ENCODE measurements around the gene PALLD.
"Not testable (repeated sequence)": the region's sequence is repeated elsewhere in the genome, so short reads cannot be mapped to it uniquely, and the experiment has no call there.

Gene PALLD

DNA sequence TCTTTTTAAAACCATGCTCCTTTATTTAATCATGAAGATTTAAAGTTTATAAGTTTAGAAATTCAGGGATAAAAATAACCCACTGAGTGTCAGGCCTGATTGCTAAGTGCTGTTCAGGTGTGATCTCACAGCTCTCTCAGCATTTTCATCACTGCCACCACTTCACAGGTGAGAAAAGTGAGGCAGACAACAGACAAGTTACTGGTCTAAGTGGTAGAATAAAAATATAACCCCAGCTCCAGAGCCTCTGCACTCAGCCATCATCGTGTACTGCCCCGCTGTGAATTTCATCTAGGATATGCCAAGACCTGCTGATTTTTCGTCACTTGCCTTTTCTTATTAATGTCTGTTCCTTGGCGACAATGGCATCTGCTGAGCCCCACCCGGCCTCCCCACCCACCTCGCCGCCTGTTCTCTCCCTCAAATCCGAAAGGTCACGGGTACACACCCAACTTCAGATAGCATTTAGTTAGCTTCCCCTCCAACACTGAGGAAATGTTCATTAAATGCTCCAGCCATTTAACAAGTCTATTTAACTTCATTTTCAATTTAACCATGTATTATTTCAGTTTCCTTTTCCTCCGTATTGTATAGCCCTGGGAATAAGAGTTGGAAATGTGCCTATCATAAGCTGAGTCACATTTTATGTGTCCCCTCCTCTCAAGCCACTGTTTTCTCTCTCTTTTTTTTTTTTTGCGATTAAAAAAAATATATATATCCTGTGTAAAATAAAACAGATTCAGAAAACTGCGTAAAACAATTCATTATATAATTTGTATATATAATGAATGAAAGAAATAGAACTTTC lies 276.7 kb downstream of the PALLD start:
- no peak for DNase-seq

DNA sequence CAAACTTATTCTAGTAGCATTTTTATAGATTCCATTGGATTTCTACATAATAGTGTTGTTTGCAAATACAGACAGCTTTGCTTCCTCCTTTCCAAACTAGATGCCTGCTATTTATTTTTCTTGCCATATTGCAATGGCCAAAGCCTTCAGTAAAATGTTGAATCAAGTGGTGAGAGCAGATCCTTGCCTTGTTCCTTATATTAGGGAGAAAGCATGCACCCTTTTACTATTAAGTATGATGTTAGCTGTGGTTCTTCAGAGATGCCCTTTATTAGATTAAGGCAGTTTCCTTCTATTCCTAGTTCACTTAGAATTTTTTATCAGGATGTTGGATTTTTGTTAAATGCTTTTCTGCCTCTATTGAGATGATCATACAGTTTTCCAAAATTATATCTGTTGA lies 279.5 kb downstream of the PALLD start:
- DNase-seq, result no peak

DNA sequence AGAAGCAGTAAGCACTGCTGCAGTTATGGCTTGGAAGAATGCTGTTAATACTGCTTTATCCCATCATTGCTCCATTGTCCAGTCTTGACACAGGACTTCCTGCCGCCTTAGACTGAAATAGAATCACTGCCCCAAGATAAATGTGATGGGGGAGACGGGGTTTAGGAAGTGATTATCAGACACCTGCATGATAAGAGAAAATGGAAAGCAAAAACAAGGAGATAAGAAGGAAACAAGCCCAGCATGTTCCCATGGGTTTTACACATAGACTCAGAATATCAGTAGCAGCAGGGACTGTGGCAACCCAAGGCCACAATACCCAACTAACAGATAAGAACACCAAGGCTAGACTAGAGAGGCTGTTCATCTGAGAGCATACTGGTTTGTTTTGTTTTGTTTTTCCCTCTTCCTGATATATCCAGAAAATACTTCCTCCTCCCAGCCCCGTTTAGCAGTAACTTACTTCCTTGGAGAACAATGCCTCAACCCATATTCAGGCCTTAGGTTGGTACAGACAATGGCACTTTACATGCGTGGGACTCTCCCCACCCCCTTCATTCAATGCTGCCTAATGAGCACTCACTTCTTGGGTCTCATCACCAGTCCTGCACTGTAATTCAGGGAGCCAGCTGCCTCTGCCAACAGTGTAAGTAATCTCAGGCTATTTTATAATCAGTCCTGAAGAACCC lies 280.6 kb downstream of the PALLD start:
- DNase-seq, result no peak

DNA sequence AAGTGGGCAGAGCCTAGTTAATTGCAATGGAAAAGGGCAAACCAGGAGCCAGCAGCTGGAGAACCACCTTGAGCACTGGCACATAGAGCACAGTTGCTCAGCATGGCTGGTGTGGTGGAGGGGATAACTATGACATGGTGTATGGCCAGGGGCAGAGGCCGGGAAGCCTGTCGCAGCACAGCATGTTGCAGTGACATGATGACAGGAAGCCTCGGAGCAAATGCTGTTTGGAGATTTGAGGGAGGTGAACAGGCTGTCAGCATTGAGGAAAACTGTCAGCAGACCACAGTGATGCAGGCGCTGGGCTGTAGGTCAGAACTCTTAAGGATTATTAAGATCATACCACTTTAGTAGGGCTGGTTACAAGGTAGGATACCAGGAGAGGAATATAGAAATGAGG lies 284.5 kb downstream of the PALLD start:
- DNase-seq, result no peak

DNA sequence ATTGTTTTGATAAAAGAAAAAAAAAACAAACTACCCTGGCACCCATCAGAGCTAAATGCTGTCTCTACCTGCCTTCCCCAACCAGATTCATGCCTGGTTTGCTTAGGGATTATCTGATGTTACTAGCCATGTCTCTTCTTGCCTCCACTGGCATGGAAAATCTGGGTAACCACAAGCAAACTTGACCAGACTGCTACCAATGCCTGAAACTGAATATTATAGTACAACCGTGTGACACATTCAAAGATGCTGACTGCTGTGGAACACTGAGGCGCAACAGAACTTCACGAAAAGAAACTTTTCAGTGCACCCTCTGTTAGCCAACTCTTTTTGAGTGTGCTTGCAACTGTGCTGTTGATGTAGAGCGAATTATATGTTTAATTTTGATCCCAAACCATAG lies 285.1 kb downstream of the PALLD start:
- no peak for DNase-seq

DNA sequence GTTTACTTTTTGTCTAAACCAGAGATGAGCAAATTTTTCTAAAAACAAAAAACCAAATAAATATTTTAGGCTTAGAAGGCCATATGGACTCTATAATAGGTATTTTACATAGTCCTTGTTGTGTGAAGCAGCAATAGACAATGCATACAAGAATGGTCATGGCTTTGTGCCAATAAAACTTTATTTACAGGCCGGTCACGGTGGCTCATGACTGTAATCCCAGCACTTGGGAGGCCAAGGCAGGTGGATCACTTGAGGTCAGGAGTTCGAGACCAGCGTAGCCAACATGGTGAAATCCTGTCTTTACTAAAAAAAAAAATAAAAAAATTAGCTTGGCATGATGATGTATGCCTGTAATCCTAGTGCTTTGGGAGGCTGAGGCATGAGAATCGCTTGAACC lies 285.6 kb downstream of the PALLD start:
- DNase-seq, result no peak

DNA sequence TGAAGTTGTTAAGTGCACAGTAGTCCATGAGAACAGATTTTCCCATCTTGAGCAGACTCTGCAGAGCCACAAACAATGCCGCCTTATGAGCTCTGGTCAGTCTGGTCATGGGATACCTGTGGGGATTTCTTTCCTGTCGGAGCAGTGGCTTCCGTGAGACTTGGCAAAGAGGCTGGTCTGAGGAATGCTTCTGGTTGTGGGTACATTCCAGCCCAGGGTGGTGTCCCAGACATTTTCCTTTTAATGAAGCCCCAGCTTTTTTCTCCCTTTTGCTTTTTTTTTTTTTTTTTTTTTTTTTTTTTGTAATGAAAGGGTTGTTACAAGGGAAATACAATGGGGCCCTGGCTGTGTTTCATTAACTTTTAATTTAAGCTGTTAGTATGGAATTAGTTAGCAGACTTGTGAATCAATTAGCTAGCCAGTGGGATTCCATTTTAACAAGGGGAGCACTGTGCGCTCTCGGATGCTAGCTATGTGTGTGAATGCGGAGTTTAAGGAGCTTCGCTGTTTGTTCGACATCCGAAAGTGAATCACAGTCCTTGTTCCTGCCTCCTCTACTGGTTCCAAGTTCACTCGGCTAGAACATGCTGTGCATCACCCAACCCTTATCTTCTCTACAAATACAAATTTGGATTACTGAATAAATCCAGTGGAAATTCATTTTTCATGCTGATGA lies 288.1 kb downstream of the PALLD start:
- peak; percentile 59 for DNase-seq

DNA sequence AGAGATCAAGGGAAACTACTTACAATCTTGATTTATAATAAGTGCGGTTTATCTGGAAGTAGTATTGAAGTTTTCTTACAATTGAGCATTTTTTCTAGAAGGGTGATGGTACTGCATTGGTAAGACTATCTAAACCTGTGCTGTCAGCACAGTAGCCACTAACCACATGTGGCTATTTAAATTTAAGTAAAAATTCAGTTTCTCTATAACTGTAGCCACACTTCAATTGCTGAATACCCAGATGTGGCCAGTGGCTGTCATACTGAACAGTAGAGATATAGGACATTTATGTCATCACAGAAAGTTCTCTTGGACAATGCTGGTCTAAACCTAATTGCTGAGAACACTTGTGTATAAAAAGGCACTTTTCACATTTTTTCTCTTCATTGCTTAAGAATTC lies 290.5 kb downstream of the PALLD start:
- DNase-seq, result no peak

DNA sequence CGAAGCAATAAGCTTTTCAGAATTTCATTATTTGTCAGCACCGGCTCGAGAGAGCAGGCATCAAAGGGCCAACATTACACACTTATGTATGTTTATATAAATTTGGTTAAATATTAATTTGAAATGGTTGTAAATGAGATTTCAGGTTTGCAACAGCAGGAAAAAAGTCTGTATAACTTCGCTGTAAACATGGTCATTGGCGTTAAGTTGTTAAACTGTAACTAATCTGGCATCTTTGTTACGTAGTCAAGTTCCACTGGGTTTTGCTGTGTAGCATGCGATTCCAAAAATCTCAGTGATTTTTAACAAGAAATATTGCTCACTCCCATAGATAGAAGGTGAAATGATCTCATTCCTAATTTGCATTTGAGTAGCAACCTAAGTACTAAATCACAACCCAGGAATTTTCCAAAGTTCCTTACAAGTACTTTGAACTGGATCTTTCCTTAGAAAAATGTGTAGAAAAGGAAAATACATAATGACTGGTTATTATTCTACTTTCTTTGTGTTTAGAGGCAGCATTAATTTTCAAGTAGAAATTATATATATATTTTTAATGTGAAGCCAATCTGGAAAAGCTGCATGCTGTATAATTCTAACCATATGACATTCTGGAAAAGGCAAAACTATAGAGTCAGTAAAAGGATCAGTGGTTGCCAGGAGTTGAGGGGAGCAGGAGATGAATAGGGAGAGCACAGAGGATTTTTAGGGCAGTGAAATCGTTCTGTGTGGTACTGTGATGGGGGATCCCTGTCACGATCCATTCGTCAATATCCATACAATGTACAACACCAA lies 291.1 kb downstream of the PALLD start:
- no peak for DNase-seq

DNA sequence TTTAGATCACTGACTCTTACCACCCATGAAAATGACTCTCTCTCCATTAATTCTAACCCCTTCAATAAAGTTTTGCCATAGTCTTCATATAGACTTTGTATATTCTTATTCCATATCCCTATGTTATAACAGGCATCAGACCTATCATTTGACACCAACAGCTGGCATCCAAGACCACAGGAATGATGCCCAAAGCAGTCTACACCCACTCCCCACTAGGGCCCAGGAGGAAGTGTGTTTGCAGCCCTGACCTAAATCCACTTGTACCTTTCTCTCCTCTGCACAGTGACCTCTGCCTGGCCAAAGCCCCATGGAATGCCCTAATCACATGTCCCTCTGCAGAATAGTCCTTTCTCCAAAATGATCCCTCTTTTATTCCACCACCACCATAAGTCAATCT lies 294.0 kb downstream of the PALLD start:
- no peak for DNase-seq

DNA sequence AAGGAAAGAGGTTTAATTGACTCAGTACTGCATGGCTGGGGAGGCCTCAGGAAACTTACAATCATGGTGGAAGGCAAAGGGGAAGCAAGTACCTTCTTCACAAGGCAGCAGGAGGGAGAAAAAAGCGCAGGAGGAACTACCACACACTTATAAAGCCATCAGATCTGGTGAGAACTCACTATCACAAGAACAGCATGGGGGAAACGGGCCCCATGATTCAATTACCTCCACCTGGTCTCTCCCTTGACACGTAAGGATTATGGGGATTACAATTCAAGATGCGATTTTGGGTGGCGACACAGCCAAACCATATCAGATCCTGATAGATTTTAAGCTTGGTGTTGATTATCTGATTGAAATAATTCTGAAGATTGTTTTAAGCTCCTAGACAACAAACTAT lies 294.5 kb downstream of the PALLD start:
- DNase-seq, result no peak

DNA sequence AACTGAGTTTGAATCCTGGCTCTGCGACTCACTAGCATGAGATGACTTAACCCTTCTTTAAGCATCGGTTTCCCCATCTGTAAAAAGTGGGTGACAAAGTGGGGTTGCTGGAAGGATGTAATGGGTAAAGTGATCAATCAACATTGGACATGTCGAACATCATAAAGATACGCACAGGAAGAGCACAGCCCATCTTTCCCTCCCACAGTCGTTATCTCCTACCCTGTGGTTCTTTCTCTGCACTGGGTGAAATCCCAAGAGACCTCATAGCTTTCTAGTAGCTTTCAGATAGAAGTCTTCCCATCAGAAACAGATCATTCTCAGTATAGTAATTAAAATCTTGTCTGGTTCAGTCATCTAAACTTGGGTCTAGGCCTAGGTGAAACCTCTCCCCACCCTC lies 296.7 kb downstream of the PALLD start:
- no peak for DNase-seq

DNA sequence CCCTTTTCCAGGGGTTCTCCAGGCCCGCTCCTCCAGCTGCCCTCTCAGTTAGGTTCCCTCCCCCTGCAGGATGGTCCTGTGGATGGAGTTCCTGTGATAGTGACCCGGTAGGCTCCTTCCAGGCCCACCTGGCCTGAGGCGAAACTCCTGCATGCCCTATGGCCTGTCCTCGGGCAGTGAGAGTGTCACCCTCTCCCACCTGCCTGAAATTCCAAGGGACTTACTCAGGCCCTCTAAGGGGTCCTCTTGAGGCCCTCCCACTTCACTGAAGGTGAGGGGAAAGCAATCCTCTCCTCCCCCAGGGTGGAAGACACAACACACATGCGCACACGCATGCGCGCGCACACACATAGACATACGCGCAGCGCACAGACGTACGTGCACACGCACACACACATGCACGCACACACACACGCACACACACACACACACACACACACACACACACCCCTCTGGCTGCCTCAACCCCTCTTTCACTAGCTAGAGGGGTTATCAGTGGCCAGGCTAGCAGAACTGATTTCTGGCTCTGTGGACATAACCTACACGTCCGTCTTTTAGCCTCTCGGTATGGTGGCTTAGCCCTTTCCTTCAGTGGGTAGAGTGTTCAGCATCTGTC lies 297.3 kb downstream of the PALLD start:
- DNase-seq, result no peak

DNA sequence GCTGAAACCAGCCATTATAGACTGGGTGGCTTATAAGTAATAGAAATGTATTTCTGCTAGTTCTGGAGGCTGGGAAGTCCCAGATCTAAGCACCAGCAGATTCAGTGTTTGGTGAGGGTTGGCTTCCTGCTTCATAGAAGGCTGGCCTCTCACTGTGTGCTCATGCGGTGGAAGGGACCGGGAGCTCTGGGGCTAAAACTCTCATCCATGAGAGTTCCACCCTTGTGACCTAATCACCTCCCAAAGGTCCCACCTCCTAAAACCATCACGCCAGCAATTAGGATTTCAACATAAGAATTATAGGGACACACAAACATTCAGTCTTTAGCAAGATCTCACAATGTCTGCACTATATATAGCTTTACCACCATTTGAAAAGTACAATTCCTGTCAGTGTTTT lies 298.0 kb downstream of the PALLD start:
- DNase-seq, result no peak

DNA sequence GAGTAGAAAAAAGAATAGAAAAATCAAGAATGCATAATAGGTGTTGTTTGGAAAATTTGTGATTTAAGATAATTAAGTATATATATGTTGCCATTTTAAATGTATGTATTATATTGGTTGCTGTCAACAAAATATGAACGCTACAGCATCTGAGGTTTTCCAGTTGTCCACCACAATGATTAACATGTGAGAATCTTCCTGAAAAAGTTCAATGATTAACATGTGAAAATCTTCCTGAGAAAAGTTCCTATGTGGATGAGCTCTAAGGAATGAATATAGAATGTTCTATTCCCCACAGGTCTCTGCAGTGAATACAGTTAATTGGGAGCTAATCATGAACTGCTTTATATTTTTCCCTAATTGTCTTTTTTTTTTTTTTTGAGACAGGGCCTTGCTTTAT lies 298.5 kb downstream of the PALLD start:
- no peak for DNase-seq

DNA sequence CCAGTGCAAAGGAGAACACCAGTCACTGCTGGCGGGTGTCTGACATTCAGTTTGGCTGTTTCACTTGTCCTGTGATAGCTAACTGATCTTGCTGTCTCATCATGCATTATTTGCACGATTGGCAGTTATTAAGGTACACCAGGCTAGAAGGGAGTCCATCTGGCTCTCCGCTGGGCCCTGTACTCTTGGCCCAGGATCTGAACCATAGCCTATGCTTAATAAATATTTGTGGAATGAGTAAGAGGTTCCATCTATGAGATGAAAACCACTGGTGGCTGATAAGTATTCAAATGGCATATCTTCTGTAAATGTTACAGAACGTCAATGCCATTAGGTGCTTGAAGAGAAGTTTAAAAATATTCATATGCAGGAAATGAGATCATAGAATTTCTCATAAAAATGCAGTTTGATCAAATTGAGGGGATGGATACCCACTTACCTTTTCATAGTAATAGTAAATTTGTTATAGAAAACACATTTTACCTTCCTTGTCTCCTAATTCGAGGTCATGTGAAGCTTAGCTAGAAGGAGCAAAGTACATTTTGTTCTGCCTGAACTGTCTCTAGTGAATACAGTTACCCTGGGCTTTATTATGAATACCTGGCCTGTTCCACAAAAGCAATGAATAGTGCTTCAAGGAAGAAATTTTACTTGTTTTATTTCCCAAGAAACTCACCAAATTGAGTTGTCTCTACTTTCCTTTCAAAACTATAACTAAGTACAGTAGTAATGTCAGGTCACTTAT lies 299.7 kb downstream of the PALLD start:
- no peak for DNase-seq

DNA sequence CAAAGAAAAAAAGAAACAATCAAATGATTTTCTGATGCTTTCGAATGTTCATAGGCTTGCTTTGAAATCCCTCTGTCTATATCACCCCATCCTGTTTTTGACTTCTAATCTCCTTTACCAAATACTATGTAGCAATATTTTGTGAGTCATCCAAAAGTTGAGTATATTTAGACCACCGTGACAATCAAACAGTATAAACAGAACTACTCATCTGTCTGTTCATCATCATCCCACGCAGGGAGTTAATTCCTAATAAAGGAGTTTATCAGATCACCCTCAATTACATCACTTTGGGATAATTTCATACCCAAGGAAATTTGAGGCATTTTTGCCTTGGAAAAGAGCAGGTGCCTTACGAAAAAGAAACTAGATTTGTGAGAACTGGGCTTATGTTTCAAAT lies 300.3 kb downstream of the PALLD start:
- DNase-seq, result no peak

DNA sequence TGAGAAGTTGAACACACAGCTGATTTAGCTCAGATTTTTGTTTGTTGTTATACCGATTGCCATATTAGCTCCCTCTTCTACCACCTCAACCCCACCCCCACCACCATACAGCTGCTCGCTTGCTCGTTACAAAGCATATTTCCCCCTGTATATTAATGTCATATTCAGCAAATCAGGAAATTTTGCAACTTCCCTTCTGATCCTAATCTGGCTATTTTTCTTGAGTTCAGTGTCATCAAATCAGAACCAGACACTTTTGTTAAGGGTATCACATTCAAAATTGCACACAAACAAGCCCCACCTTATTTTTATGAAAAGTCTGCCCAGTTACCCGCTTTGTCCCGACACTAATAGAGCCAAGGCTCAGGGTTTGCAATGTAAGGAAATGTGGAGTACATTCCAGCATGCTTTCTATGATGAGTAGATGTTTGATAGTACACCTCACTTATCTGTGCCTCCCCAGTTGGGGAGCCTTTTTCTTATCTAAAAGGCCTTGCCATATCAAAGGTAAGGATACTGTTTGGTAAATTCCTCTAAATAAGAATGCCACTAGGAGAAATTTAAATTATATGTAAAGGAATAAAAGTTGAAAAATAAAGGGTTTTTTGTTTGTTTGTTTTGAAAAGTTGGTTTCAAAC lies 301.0 kb downstream of the PALLD start:
- DNase-seq, result no peak

DNA sequence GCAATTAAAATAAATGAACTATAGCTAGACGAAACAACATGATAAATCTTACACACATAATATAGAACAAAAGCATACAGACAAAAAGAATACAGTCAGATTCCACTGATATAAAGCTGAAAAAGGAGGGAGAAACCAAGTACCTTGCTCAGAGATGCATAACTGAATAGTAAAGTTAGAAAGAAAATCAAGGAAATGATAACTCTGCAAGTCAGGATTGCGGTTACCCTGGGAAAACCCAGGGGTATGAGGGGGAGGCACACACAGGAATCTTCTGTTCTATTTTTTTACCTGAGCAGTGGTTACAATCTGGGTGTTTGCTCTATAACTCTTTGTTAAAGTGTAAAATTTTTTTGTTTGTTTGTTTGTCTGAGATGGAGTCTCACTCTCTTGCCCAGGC lies 304.1 kb downstream of the PALLD start:
- no peak for DNase-seq

DNA sequence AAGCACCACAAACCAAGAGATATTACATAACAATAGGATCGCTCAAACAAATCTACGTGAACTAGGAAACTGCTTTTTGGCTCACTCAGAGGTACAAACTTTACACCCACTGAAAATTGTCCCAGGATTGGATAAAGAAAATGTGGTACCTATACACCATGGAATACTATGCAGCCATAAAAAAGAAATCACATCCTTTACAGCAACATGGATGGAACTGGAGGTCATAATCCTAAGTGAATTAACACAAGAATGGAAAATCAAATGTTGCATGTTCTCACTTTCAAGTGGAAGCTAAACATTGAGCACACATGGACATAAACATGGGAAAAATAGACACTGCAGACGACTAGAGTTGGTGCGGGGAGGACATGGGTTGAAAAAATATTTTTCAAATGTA lies 305.4 kb downstream of the PALLD start:
- no peak for DNase-seq

DNA sequence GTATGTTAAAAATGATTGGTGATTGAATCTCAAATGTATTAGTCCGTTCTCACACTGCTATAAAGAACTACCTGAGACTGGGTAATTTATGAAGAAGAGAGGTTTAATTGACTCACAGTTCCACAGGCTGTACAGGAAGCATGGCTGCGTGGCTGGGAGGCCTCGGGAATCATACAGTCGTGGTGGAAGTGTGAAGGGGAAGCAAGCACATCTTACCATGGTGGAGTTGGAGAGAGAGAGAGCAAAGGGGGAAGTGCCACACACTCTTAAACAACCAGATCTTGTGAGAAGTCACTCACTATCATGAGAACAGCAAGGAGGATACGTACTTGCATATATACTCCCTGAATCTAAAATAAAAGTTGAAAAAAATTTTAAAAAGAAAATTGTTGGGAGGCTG lies 306.2 kb downstream of the PALLD start:
- not testable (repeated sequence) for DNase-seq

DNA sequence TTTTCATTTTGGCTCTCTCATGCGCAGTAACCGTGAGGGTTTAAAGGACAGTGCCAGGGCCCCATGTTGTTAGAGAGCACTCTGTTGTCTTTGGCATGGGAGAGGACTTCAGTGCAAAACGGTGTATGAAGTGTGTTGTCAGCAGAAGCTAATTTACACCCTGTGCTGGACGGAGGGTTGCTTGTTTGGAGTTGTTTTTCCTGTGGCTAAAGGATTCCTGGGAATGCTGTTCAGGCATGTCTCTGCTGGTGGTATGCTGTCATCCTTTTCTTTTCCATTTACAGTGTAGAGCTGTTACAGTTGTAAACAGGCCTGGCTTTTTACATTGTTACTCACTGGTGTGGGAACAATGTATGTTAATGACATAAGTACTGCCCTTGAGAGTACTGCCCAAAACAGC lies 306.9 kb downstream of the PALLD start:
- DNase-seq, result no peak
